ENCODE measurements around the gene LRIG2.
"Not testable (repeated sequence)": the region's sequence is repeated elsewhere in the genome, so short reads cannot be mapped to it uniquely, and the experiment has no call there.

Gene LRIG2

DNA sequence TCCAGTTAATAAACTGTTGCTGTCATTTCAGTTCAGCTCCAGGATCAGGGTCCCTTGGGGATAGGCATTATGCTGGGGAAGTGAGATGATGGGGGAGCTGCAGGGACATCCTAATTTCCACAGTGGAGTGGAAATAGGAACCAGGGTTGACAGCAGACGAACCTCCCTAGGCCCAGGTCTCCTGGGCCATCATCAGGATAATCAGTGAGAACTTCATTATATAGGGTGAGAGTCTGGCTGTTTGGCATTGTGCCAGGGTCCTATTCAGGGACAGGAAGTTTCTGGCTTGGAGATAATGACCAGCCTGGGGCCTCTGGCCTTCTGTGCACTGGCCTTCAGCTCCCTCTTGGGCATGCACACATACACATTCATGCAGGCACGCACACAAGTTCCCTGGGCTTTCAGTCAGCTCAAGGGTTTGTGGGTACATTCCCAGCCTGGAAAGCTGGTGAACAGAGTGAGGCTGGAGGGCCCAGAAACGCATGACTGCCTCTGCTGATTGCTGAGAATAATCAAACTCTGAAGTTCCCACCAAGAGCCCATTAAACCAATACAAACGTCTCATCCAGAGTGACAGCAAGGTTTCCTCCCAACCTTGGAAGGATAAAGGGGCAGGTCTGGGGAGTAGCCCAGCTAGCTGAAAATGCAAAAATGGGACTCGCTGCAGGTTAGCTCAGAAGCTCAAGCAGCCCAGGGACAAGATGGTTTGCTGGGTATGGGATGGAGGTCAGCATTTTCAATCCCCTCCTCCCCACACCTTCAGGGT is 13.9 kb upstream of the LRIG2 start:
- H3K27me3 ChIP-seq (ENCODE audit: control insufficient read depth, insufficient read depth, low read length, poor library complexity, severe bottlenecking) = no peaks in the 10 kb centered on the region
- no peaks in the 10 kb centered on the region for H3K9me3 ChIP-seq (ENCODE audit: control insufficient read depth, low read length)
- peaks cover 6% of the 10 kb centered on the region for H3K4me1 ChIP-seq (ENCODE audit: control insufficient read depth, insufficient read depth, low read length)
- no peak overlapping the region for H3K4me3 ChIP-seq (ENCODE audit: insufficient read depth, low read depth, low read length)
- no peaks in the 10 kb centered on the region for H3K36me3 ChIP-seq (ENCODE audit: control insufficient read depth, insufficient read depth, low read length)
- H3K27ac ChIP-seq (ENCODE audit: insufficient read depth, low read depth, low read length, poor library complexity, severe bottlenecking) = no peak overlapping the region
- WGBS, 2 experiments = 75 to 77% methylated on average over 5 of the region's 5 CpGs

DNA sequence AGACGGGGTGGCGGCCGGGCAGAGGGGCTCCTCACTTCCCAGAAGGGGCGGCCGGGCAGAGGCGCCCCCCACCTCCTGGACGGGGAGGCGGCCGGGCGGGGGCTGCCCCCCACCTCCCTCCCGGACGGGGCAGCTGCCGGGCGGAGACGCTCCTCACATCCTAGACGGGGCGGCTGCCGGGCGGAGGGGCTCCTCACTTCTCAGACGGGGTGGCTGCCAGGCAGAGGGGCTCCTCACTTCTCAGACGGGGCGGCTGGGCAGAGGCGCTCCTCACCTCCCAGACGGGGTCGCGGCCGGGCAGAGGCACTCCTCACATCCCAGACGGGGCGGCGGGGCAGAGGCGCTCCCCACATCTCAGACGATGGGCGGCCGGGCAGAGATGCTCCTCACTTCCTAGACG is 9.5 kb upstream of the LRIG2 start:
- H3K27me3 ChIP-seq (ENCODE audit: control insufficient read depth, insufficient read depth, low read length, poor library complexity, severe bottlenecking); H3K9me3 ChIP-seq (ENCODE audit: control insufficient read depth, low read length); H3K4me1 ChIP-seq (ENCODE audit: control insufficient read depth, insufficient read depth, low read length); H3K27ac ChIP-seq (ENCODE audit: insufficient read depth, low read depth, low read length, poor library complexity, severe bottlenecking); H3K36me3 ChIP-seq (ENCODE audit: control insufficient read depth, insufficient read depth, low read length); H3K4me3 ChIP-seq (ENCODE audit: insufficient read depth, low read depth, low read length): not testable (repeated sequence)
- WGBS, 2 experiments = 96 to 97% methylated on average over 35 of the region's 35 CpGs

DNA sequence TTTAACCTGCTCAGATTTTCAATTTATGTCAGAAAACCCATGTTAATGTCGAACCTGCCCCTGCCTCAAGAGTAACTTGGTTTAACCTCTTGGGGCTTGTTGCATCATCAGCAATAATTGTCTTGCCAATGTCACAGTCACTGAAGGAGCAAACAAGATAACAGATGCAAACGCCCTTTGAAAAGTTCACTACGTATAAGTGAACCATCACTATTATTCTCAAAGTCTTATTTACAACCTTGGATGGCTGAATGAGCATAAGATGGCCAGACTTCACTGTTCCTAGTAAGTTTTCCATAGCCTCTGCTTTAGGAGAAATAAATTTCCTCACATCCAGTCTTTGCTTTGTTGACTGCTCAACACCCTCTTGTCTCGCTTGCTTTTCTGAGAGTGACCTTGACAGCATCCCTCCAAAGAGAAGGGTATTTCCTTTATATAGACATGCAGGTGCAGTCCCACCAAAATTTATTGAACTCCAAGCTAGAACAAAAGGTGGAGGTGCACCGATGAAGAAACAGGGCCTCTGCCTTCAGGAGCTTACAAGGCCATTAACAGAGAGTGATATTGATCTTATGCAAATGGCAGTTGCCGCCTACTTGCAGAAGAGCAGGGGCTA is 749 bp upstream of the LRIG2 start:
- H3K27ac ChIP-seq (ENCODE audit: insufficient read depth, low read depth, low read length, poor library complexity, severe bottlenecking) = no peak overlapping the region
- 49 to 50% methylated on average over 6 of the region's 6 CpGs for WGBS, 2 experiments
- H3K9me3 ChIP-seq (ENCODE audit: control insufficient read depth, low read length) = no peaks in the 10 kb centered on the region
- peak overlapping the region; percentile 83 for H3K4me3 ChIP-seq (ENCODE audit: insufficient read depth, low read depth, low read length)
- H3K27me3 ChIP-seq (ENCODE audit: control insufficient read depth, insufficient read depth, low read length, poor library complexity, severe bottlenecking) = no peaks in the 10 kb centered on the region
- no peaks in the 10 kb centered on the region for H3K36me3 ChIP-seq (ENCODE audit: control insufficient read depth, insufficient read depth, low read length)
- H3K4me1 ChIP-seq (ENCODE audit: control insufficient read depth, insufficient read depth, low read length) = no peaks in the 10 kb centered on the region

DNA sequence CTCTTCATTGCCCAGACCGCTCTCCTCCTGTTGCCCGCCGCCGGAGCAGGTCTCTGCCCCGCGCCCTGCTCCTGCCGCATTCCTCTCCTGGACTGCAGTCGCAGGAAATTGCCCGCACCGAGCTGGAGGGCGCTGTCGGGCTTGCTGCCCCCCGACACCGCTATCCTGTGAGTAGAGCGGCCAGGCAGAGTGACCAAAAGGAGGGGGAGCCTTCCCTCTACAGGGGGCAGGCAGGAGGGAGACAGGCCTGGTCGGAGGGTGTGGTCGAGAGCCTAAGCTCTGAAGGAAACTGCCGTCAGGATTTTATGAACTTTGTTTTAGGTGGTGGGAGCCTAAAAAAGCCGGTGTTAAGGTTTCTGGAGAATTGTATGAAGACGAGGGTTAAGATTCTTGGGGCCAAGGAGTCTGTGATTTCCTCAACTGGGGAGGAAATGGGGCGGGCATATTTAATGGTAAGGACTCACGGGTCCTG is 517 bp downstream of the LRIG2 start:
- H3K4me3 ChIP-seq (ENCODE audit: insufficient read depth, low read depth, low read length) = peak overlapping the region; percentile 83
- H3K9me3 ChIP-seq (ENCODE audit: control insufficient read depth, low read length) = no peaks in the 10 kb centered on the region
- 0 to 1% methylated on average over 22 of the region's 22 CpGs for WGBS, 2 experiments

DNA sequence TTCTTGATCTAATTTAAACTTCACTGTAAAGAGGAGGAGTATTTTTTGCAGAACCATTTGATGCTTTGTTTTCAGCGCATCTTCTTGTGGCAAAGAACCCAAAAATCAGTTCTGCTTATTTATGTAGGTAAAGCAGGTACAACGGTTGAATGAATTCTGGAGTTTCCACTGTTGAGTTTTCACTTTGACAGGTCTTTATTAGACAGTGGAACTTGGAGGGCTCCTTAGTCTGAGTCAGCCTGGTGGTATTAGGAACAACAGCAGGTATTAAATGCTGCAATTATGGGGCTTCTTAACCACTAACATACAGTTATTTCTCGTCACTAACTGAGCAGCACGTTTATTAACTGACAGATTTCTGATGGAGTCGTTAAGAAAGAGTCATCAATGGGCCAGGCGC is 1.2 kb downstream of the LRIG2 start:
- no peak overlapping the region for H3K27ac ChIP-seq (ENCODE audit: insufficient read depth, low read depth, low read length, poor library complexity, severe bottlenecking)
- H3K4me3 ChIP-seq (ENCODE audit: insufficient read depth, low read depth, low read length) = peak overlapping the region; percentile 83
- H3K4me1 ChIP-seq (ENCODE audit: control insufficient read depth, insufficient read depth, low read length) = no peaks in the 10 kb centered on the region
- no peaks in the 10 kb centered on the region for H3K9me3 ChIP-seq (ENCODE audit: control insufficient read depth, low read length)
- WGBS, 2 experiments = 76 to 79% methylated on average over 6 of the region's 6 CpGs
- H3K27me3 ChIP-seq (ENCODE audit: control insufficient read depth, insufficient read depth, low read length, poor library complexity, severe bottlenecking) = no peaks in the 10 kb centered on the region
- H3K36me3 ChIP-seq (ENCODE audit: control insufficient read depth, insufficient read depth, low read length) = no peaks in the 10 kb centered on the region

More for the DNA sequence above, 517 bp downstream of the LRIG2 start:
- Histone ChIP-seq H3K36me3 (ENCODE audit: control insufficient read depth, insufficient read depth, low read length) (no peaks in the 10 kb centered on the region), H3K27ac (ENCODE audit: insufficient read depth, low read depth, low read length, poor library complexity, severe bottlenecking) (peak overlapping the region; percentile 95), H3K4me1 (ENCODE audit: control insufficient read depth, insufficient read depth, low read length) (no peaks in the 10 kb centered on the region), H3K27me3 (ENCODE audit: control insufficient read depth, insufficient read depth, low read length, poor library complexity, severe bottlenecking) (no peaks in the 10 kb centered on the region)

DNA sequence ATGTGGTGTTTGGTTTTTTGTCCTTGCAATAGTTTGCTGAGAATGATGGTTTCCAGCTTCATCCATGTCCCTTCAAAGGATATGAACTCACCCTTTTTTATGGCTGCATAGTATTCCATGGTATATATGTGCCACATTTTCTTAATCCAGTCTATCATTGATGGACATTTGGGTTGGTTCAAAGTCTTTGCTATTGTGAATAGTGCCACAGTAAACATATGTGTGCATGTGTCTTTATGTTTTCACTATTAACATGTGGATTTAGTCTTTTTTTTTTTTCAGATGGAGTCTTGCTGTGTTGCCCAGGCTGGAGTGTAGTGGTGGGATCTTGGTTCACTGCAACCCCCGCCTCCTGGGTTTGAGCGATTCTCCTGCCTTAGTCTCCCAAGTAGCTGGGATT is 5.0 kb downstream of the LRIG2 start:
- not testable (repeated sequence) for H3K4me1 ChIP-seq (ENCODE audit: control insufficient read depth, insufficient read depth, low read length); H3K27me3 ChIP-seq (ENCODE audit: control insufficient read depth, insufficient read depth, low read length, poor library complexity, severe bottlenecking); H3K27ac ChIP-seq (ENCODE audit: insufficient read depth, low read depth, low read length, poor library complexity, severe bottlenecking); H3K9me3 ChIP-seq (ENCODE audit: control insufficient read depth, low read length); H3K4me3 ChIP-seq (ENCODE audit: insufficient read depth, low read depth, low read length); H3K36me3 ChIP-seq (ENCODE audit: control insufficient read depth, insufficient read depth, low read length)
- WGBS, 2 experiments = 93 to 94% methylated on average over 2 of the region's 2 CpGs

DNA sequence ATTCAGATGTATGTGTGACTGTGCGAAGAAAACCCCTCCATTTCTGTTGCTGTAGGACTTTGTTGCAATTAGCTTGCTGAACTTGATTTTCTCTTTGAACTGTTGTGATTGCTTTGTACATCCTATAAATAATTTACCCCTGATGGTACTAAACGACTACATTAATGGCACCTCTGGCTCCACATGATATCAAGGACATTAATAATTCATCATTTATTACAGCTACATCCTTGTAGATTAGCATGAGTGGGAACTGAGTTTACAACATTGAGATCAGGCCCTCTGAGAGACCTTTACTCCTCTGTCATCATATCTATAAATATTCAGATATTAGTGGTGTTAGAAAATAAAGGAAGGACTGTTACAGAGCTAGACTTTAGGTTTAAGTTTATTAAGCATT is 13.5 kb downstream of the LRIG2 start:
- Histone ChIP-seq H3K27me3 (ENCODE audit: control insufficient read depth, insufficient read depth, low read length, poor library complexity, severe bottlenecking) (no peaks in the 10 kb centered on the region), H3K4me3 (ENCODE audit: insufficient read depth, low read depth, low read length) (no peak overlapping the region), H3K9me3 (ENCODE audit: control insufficient read depth, low read length) (no peaks in the 10 kb centered on the region), H3K27ac (ENCODE audit: insufficient read depth, low read depth, low read length, poor library complexity, severe bottlenecking) (no peak overlapping the region), H3K4me1 (ENCODE audit: control insufficient read depth, insufficient read depth, low read length) (no peaks in the 10 kb centered on the region), H3K36me3 (ENCODE audit: control insufficient read depth, insufficient read depth, low read length) (no peaks in the 10 kb centered on the region)
- 90 to 100% methylated on average over 2 of the region's 2 CpGs for WGBS, 2 experiments

DNA sequence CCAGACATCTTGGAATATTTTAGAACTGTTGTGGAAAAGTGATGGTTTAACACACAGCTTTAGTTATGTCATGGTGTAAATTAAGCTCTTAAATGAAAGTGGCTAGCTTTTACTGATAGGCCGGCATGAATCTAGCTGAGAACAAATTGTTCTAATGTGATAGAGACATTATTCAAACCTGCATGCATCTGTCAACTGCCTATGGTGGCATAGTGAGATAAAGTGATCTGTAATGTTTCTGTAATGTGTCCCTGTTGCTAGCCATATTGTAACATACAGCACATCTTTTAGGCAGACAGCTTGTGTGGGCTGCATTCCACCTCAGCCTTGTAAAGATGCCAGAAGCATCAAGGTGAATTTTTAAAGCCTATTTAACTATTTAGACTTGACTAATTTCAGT is 16.0 kb downstream of the LRIG2 start:
- no peak overlapping the region for H3K27ac ChIP-seq (ENCODE audit: insufficient read depth, low read depth, low read length, poor library complexity, severe bottlenecking)
- no peaks in the 10 kb centered on the region for H3K9me3 ChIP-seq (ENCODE audit: control insufficient read depth, low read length)
- H3K4me1 ChIP-seq (ENCODE audit: control insufficient read depth, insufficient read depth, low read length) = no peaks in the 10 kb centered on the region
- 90 to 96% methylated on average over 1 of the region's 1 CpG for WGBS, 2 experiments
- no peaks in the 10 kb centered on the region for H3K36me3 ChIP-seq (ENCODE audit: control insufficient read depth, insufficient read depth, low read length)
- no peak overlapping the region for H3K4me3 ChIP-seq (ENCODE audit: insufficient read depth, low read depth, low read length)
- no peaks in the 10 kb centered on the region for H3K27me3 ChIP-seq (ENCODE audit: control insufficient read depth, insufficient read depth, low read length, poor library complexity, severe bottlenecking)

DNA sequence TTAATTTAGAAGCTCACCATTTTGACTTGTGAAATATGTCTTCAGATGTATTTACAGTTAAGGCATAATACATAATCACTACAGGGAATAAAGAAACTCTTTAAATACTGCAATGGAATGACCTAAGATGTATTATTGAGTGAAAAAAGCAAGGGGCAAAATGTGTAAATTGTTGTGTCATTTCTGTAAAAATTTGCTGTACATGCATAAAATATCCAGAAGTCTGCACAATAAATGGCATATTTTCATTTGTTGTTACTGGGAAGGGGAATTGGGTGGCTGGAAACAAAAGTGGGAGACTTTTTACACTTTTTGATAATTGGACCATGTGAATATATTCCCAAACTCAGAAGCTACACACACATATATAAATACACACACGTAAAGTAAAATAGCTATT is 17.1 kb downstream of the LRIG2 start:
- WGBS, 2 experiments = 92 to 100% methylated on average over 1 of the region's 1 CpG
- H3K4me3 ChIP-seq (ENCODE audit: insufficient read depth, low read depth, low read length) = no peak overlapping the region
- no peaks in the 10 kb centered on the region for H3K4me1 ChIP-seq (ENCODE audit: control insufficient read depth, insufficient read depth, low read length)
- no peaks in the 10 kb centered on the region for H3K9me3 ChIP-seq (ENCODE audit: control insufficient read depth, low read length)
- H3K36me3 ChIP-seq (ENCODE audit: control insufficient read depth, insufficient read depth, low read length) = peaks cover 6% of the 10 kb centered on the region
- no peak overlapping the region for H3K27ac ChIP-seq (ENCODE audit: insufficient read depth, low read depth, low read length, poor library complexity, severe bottlenecking)
- H3K27me3 ChIP-seq (ENCODE audit: control insufficient read depth, insufficient read depth, low read length, poor library complexity, severe bottlenecking) = no peaks in the 10 kb centered on the region

DNA sequence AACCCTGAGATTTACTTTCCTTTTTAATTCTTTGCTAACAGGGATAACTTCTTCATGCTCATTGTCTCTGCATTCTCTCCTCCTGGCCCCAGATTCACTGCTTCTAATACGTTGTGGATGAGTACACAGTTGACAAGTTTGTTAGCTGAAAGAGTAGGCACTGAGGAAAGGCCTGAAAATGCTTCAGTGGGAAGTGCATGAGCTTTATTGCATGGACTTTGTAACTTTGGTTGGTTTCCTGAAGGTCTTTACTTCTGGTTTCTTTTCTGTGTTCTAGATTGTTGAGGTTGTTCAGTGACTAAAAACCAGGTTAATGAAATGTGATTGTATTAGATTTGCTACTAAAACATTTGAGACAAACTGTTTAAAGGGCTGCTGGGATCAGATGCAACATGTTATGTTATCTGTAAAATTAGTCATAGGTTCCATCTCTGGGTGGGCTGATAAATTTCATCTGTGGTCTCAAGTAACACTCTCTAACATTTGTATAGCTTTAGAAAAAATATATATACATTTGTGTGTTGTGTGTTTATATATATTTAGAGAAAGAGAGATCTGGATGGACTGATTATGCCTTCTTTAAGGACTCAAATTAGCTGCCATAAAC is 19.1 kb downstream of the LRIG2 start:
- 81 to 91% methylated on average over 1 of the region's 1 CpG for WGBS, 2 experiments
- Histone ChIP-seq H3K4me1 (ENCODE audit: control insufficient read depth, insufficient read depth, low read length) (no peaks in the 10 kb centered on the region), H3K27ac (ENCODE audit: insufficient read depth, low read depth, low read length, poor library complexity, severe bottlenecking) (no peak overlapping the region), H3K9me3 (ENCODE audit: control insufficient read depth, low read length) (no peaks in the 10 kb centered on the region), H3K4me3 (ENCODE audit: insufficient read depth, low read depth, low read length) (no peak overlapping the region), H3K27me3 (ENCODE audit: control insufficient read depth, insufficient read depth, low read length, poor library complexity, severe bottlenecking) (no peaks in the 10 kb centered on the region), H3K36me3 (ENCODE audit: control insufficient read depth, insufficient read depth, low read length) (peaks cover 21% of the 10 kb centered on the region)

All from ectodermal cell (in vitro differentiated cells).